Superior temporal gyrus (tissue), 1 donor: ENCODE data around the gene ST6GALNAC5.

Source experiments
- DNase-seq: peaks from one replicate; pipeline ENCODE4 v3.0.0-alpha.2; 2016; ENCODE audit errors: extremely low spot score

ST6GALNAC5 gene

DNA sequence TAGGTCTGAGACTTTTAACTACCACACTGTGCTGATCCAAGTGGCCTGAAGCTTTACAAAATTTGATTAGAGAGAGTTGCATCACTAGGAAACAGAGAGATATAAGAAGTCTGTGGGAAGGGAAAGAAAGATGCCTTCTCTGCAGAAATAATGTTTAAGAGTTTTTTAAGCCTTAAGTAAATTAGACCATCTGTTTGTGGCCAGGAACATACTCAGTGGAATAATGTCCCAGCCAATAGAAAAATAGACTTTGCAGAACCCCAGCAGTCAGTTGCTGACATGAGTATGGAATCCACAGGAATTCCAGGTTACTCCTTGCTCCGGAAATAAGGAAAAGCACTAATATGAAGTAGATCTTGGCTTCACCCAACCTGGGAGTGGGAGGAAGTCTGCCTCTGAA, 144.8 kb downstream of the ST6GALNAC5 start:
- no peak for DNase-seq

DNA sequence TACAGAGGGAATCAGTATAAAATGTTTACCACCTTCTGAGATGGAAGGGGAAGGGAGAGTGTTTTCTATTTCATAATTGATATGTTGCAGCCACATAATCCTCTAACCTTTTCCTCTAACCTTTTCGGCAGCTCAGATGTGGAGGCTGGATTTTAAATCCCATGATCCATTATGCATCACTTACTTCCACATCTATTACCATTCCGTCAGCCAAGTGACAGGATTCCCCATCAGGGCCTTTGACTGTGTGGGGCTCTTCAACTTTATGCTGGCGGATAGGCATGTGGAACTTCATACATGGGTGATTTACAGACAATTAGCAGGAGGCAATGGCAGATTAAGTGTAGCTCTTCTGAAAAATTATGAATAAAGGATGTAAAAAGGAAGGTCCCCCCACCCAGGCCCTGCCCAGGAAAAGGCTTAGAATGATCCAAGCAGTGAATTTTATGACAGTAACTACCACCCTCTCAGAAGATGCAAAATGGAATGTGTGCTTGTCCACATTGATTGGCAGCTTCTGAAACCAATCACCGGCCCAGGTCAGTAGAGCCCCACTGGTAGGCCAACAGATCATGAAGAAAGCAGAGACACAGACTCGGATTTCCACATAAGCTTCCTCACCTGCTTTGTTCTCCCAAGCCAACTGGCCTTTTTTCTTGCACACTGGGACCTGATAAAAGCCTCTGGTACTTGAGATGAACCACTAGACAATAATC, 147.0 kb downstream of the ST6GALNAC5 start:
- DNase-seq = no peak

DNA sequence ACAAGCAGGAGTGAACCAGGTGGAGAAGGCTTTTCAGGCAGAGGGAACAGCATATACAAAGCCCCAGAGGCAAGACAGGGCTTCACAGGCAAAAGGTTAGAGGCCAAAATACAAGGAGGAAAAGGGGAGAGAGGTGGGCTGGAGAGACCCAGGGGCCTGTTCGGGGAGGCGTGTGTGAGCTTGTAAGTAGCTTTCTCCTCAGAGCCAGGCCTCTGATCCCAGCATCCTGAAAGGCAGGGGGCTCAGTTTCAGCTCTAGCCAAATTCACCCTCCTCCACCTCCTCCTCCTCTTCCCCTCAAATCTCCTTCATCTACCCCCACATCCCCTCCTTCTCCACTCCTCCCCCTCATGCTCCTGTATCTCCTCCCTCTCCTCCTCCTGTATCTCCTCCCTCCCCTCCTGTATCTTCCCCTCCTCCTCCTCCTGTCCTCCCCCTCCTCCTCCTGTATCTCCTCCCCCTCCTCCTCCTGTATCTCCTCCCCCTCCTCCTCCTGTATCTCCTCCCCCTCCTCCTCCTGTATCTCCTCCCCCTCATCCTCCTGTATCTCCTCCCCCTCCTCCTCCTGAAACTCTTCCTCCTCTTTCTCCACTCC, 148.6 kb downstream of the ST6GALNAC5 start:
- no peak for DNase-seq

DNA sequence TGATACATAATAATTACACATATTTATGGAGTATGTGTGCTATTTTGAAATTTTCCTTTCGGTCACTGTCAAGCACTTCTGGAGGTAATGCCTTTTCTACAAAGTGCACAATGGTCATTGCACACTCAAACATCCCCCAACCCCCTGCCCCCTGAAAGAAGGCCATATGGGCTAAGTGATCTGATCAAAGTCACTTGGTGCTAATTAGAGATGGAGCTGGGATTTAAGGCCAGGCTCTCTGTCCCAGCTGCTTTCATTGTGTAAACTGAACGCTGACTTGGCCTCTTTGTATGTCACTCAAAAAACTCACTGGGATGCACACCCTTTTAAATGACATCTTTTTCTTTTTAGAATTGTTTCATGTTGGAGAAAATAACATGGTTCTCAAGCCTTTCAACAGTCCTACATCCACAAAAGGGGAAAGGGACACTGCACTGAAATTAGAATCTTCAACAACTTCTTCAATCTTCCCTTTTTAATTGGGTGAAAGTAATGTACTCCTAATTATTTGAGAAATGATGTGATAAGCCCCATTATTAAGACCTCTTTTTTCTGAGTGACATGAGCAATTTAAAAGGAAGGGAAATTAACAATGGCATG, 149.2 kb downstream of the ST6GALNAC5 start:
- DNase-seq = no peak

DNA sequence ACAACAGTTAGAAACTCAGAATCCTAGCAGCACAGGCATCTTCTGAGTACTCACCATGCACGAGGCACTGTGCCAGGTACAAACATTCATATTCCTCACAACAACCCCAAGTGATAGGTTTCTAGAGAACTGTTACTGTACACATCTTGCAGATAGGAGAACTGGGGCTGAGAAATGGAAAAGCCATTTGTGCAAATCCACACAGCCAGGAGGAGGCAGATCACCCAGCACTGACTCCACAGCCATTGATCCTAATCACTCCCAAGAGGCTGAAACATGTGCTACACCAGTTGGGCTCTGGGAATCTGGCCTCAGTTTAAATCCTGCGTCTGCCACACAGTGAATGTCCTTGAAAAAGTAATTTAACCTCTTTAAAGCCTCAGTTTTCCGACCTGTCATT, 151.0 kb downstream of the ST6GALNAC5 start:
- DNase-seq = no peak

DNA sequence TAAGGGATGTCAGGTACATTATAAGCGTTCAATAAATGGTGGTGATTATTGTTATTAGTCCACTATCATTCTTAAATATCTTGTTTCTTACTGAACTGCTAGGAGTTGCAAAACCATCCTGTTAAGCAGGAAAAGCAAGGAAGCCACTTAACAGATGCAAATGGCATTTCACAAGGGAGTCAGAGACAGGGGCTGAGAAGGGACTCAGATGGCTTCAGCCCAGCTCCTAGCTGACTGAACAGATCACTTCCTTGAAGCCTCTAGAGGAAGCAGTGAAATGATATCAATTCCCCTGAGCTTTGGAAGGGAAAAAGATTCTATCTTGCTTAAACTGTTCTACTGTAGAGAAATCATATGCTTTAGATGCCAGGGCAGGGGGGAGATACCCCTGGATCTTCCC, 151.5 kb downstream of the ST6GALNAC5 start:
- no peak for DNase-seq

DNA sequence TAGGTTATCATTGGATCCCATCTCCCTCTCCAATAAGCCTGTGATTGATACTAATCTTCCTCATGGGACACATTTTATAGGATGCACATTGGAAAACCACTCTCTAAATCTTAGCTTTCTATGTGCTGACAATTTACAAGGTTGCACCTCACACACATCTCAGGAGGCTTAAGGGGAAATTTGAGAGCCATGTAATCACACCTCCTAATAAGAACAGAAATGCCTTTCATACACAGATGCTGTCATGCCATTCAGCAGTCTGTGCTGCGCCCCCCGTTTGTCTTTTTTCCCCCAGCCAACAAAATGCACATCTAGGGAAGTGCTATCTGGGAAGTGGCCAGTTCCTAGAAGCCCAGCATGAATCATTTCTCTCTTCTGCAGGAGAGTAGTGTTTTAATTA, 154.5 kb downstream of the ST6GALNAC5 start:
- DNase-seq = no peak

DNA sequence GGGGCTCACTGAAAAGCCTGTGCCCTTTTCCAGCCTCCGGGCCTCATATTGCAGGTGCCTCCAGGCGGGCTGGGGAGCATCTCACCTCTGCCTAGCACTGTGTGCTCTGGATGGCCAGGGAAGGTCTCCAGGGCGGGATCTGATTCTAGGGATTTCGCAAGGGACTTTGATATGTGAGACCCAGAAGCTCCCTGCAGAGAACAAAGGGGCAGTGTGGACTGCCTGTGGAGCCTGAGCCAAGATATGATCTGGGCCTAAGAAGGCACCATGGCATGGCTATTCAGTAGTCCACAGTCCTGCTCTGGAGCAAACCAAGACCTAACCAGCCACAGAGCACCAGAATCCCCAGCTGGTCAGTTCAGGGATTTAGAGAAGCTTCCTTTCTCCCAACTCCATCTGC, 157.2 kb downstream of the ST6GALNAC5 start:
- no peak for DNase-seq

DNA sequence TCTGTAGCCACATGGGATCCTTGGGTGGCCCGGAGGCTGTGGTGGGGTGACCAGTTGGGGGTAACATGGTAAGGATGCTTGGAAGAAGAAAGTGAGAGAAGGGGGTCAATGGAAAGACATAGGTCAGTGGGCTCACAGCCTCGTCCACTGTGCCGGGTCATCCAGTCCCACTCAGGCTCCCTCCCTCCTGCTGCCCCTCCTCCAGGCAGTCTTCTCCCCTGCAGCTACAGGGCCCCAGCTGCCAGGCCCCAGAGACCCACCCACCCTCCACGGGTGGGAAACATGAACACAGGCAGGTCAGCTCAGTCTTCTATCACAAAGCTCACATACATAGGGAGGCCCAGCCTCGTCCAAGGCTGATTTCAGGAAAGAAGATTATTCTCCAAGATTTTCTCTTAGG, 158.3 kb downstream of the ST6GALNAC5 start:
- no peak for DNase-seq

DNA sequence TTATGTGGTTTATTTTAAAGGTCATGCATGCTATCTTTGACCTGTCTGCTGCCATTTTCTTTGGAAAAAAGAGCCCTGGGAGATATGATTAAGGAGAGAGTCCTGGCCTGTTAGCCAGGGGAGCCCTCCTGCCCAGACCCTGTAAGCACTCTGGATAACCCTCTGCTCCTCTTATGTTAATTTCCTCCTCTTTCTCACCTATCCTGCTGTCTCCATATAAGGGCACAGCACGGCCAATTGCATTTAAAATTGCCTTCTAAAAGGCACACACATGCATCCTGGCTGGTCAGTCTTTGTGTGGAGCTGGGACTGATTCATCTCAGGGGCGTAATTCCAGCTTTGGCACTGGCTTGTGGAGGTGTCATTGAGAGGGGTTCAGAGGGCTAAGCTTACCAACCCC, 158.9 kb downstream of the ST6GALNAC5 start:
- DNase-seq = no peak

DNA sequence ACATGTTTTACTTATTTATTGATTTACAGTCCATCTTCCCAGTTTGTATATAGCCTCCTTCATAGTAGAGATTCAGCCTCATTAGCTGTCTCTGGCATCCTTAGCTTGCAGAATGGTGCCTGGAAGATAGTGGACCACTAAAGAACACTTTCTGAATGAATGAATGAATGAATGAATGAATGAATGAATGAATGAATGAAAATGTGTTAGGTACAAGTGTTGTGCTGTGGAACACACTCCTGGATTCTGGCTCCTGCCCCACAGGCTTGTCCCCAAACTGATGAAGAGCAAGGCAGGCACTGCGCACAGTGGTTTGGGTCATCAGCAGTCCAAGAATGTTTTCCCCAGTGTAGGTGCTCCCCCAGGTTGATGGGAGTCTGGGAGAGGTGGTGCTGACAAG, 159.4 kb downstream of the ST6GALNAC5 start:
- DNase-seq = no peak

DNA sequence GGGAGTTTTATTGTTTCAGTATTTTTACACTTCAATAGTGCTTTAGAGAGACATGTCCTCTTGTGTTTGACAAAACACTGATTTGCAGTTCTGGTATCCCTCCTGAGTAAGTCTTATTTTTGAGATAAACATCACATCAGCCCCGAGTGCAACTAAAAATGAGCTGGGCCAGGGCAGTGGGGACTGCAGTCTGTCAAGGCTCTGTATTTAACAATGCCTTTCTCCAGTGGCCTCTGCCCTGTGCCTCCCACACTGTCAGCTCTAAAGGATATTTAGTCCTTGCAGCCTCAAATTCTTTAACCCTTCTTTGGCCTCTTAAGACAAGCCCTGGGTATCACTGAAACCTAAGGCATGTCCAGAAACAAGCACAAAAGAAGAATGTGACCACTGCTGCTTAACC, 160.6 kb downstream of the ST6GALNAC5 start:
- no peak for DNase-seq

DNA sequence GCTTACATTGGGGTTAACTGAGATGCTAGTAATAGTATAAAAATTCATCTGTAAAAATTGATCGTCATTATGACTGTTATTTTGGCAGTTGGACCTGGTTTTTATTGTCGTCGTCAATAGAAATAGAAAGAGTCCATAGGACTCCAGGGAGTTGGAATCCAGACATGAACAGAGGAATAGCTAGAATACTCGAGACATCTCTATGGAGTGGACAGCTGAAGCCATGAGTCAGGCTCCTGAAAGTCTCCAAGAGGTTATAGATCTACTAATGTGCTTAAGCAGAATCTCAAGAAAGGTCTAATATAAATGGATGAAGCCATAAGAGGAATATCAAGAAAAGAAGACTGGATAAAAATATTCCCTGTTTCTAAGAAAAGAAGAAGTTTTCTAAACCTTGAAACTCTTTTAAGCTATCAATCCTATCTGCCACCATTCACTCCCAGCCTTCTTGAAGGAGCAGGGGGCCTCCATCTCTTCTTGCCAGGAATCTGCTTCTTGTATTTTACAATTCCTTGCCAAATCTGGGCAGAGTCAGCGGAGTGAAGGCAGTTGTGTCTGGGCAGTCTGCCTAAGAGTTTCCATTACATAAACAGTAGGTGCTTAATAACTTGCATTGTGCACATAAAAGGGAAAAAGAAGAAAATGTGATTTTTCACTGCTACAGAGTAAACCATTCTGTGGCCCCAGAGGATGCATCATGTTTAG, 163.3 kb downstream of the ST6GALNAC5 start:
- no peak for DNase-seq

DNA sequence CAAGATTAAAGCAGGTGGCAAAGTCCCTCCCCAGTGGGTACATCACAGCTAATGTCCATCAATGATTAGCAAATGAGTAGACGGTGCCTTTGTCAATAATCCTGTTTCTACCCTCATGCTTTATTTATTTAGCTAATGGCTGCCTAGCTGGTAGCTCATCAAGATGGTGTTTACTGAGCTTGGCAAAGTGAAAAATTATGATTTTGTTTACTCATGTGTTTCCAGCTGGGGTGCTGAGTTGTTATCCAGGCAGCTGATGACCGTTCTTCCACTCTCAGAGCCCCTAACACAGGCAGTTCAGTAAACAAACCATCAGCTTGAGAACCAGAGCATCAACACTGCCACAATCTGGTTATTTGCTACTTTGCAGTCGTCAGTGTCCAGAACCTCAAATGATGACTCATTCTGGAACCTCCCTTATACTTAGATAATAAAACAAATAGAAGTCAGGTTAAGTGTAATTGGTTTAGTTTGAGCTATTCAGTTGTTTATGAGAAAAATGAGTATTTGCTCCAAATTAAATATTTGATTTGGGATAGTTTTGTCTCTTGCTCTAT, 163.9 kb downstream of the ST6GALNAC5 start:
- DNase-seq = no peak

DNA sequence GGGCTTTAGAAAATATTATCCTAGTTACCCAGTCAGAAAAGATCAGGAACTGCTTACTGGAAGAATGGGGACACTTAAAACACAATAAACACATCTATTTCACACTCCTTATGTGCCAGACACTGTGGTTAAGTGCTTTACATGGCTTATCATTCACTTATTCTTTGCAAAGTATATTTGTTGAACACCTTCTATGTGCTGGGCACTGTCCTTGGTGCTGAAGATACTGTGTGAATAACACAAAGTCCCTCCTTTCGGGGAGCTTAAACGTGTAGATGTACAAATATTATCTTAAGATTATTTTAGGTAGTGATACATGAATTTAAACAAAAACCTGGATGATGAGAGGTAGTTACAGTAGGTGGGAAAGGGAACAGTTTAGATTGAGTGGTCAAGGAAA, 169.3 kb downstream of the ST6GALNAC5 start:
- no peak for DNase-seq

DNA sequence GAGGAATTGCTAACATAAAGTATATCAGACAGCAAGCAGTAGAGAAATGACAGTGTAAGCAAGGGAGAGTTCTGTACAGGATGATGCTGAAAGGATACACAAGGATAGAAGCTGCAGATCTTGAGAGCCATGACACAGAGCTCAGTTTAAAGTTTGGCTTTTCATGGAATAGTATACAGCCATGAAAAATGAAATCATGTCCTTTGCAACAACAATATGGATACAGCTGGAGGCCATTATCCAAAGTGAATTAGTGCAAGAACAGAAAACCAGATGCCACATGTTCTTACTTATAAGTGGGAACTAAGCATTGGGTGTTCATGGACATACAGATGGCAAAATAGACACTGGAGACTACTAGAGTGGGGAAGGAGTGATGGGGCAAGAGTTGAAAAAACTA, 169.8 kb downstream of the ST6GALNAC5 start:
- no peak for DNase-seq

DNA sequence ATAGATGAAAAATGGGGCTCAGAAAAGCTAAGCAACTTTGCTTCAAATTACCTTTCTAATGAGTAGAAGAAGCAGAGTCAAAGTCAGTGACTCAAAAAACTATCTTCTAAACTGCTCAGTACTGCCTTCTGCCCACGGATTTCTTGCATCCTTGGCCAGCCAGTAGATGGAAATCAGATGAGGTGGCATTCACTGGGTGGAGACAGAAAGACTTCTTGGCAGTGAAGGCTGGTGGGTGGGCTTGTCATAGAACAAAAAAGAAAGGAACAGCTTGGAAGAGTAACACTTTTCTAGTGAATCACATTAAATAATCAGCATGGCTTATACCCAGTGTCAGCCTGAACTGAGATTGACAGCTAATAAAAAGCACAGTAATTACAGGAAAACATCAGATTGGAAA, 170.7 kb downstream of the ST6GALNAC5 start:
- DNase-seq = peak; percentile 41

DNA sequence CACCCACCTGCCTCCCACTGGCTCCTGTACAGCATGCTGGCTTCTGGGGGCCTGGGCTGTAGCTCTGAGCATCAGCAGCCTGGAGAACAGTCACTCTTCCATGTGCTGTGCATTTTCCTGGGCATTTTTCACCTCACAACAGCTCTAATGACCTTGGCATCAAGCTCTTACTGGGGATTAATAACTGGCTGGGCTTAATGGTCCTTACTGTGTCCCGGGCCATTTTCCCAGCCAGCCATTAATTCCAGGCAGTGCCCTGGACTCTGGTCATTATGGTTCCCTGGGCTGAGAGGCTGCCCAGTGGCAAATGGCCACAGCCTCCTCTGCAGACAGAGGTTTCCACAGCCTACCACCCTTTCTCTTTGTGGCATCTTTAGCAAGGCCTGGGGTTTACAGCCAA, 171.8 kb downstream of the ST6GALNAC5 start:
- DNase-seq = no peak

DNA sequence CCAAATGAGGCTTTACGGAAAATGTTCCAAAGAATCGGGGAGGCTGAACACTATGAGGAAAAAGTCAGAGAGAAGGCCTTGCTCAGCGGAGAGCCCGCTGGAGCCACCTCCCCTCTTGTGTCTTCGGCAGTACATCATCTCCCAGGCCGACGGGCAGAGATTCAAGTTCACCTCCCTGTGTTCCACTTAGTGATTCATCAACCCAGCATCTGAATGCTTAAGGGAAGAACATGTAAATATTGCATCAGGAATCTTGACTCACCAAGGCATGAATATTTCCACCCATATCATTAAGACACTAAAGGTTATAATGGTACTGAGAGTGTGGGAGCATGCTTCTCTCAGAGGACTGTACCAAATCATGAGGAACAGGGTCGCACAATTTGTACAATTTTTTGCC, 172.5 kb downstream of the ST6GALNAC5 start:
- peak; percentile 56 for DNase-seq

DNA sequence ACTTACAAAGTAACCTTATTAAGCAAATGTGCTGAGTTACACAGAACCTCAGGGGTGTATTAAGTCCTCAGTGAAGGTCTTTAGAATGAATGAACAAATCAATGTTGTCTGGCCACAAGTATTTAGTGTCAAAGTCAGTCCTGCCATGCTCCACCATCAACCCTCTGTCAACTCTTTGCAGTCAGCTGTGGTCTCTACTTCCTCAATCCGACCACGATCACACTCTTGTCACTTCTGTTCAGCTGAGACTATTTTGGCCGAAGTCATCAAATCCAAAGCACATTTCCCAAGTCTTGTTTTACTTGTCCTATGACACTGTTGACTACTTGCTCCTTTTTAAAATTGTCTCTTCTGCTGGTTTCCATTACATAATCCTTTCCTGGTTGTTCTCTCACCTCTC, 173.5 kb downstream of the ST6GALNAC5 start:
- DNase-seq = no peak

DNA sequence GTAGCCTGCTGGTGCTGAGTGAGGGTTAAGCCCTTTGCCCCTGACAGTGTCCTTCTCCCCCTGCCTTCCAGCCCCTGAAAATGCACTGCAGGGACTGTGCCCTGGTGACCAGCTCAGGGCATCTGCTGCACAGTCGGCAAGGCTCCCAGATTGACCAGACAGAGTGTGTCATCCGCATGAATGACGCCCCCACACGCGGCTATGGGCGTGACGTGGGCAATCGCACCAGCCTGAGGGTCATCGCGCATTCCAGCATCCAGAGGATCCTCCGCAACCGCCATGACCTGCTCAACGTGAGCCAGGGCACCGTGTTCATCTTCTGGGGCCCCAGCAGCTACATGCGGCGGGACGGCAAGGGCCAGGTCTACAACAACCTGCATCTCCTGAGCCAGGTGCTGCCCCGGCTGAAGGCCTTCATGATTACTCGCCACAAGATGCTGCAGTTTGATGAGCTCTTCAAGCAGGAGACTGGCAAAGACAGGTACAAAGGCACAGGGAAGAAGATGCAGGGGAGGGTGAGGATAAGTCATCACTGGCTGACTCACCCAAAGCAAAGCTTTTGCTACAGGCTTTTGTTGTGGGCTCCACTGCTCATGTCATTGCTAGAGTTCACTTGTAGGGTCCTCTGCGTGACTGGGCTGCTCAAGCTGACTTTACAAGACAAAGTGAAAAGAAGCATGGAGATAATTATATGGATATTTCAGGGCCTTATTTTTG, 177.0 kb downstream of the ST6GALNAC5 start:
- DNase-seq = no peak

DNA sequence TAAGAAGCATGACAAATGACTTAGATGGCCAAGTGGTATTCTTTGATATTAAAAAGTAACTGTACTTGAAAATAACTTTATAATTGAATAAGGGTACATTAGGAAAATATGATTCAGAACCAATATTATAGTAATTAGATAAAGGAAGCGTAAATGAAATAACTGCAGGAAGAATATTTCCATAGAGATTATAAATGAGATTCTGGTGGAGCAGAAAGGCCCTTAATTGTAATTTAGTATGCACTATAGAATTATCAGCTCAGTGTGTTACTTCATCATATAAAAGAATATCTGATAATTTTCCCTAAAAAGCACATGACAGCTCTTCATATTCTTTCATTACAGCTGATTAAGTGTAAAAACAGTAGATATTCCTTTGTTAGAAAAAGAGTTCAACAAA, 180.3 kb downstream of the ST6GALNAC5 start:
- no peak for DNase-seq
